Stimulated activated CD4-positive, alpha-beta T cell treated with anti-CD3 and anti-CD28 coated beads, Interleukin-1b, Interleukin-23, amount 100 ng/mL, for 1 hour (primary cell): ENCODE measurements around the gene PGBD5.

Experiments
- DNase-seq, 2 donors: peaks; one replicate each; pipeline ENCODE4 v3.0.0-alpha.2; 2020; ENCODE audit warnings: low read depth in 2 of 2

PGBD5 gene

DNA sequence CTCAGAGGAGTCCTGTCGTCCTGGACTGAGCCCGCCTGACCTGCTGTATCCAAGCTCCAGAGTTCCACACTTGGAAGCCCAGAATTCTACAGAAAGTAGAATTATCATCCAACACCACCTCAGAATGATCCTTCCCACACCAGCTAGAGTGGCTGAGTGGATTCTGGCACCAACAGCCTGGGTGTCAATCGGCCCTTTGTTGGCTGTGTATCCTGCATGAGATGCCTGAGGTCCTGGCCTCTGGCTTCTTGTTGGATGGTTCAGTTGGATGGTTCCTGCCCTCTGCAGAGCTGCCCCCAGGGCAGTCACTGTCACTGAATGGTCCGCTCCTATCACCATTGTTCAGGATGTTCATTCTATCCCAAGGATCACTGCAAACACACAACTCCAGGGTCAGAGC, 49.8 kb downstream of the PGBD5 start:
- DNase-seq, result no peak

DNA sequence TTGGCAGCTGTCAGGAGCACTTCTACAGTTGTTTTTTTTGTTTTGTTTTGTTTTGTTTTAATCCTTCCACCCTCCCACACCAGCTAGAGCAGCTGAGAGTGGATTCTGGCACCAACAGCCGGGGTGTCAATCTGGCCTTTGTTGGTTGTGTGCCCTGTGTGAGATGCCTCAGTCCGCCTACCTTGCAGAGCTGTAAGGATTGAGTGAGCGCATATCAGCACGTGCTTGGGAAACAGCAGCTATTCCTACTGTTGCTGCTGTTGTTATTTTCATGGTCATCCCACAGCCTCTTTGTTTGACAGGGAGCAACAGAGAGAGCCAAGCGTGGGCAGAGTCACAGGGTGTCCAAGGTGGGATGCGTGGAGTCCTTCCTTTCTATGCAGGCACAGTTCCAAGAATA, 50.4 kb downstream of the PGBD5 start:
- no peak for DNase-seq

DNA sequence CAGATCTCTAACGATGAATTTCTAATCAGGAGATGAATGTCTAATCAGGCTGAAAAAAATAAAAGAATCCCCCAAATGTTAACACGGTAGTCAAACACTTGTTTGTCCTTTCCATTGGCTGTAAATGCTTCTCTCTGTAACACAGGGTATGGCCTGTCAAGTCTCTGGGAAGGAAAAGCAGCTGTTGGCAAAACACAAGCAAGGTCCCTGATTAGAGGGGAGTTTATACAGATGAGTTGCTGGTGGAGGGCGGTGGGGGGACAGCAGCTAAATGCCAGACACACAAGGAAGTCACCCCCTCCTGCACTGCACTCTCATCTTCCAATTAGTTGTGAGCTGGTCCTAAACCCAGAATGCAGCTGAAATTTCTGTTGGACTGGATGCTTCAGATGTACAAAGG, 51.0 kb downstream of the PGBD5 start:
- no peak for DNase-seq

DNA sequence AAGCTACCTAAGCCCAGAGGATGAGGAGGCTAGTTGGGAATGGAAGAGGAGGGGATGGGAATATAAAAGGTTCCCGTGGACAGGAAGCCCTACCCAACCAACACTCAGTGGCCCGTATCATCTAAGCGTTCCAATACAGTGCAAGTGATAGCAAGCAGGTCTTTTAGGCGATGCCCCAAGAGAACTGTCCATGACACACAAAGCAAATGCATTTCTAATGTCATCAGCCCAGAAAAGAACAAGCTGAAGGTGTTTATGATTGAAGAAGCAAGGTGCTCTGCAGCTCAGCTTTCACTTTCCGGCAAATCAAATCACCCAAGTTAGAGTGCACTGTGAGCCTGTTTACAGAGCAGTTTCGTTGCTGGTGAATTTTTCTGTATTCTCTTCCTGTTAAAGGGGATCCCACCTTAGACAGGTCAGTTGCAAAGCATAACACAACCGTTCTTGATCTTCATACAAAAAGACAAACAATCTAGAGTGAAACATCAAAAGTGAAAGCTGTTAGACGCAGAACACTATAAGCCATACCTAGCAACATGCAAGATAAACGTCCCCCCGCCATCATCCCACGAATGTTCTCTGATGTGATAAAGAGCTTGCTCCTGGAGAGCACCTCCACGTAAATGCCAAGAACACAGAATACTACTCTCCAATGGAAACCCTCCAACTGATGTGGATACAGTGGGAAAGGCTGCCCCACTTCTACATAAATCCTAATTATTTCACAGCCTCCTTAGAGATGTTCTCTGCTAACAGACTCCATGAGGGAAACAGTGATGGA, 54.0 kb downstream of the PGBD5 start:
- no peak for DNase-seq

DNA sequence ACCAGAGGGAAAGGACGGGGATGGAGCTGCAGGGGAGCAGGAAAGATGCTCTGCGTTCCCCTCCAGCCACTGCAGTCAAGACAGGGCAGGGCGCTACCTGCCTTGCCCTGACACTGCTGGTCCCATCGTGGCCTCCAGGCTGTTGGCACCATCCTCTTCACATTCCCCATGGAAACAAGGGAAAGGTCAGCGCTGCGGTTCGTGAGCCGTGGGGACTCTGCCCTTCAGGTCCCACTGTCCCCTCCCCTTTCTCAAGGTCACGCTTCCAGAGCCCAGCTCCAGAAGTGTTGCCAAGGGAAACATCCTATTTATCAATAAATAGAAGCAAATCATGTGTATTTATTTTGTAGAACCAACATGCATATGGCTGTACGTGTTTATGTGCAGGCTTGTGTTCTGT, 56.0 kb downstream of the PGBD5 start:
- no peak for DNase-seq

DNA sequence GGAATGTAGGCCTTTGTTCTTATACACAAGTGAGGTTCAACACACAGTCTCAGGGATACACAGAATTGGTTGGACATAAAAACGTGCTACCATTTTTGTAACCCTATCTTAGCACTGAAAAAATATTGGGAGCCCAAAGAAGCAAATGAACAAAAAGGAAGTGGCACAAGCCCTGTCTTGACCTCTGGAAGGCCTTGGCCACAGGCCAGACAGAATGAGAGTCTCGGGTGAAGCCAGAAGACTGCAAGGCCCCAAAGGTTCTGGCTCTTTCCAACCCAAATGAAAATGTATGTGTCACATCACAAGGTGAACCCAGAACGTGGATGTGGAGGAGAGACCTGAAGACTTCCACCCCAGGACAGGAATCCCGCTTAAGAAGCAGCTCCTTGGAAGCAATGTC, 57.3 kb downstream of the PGBD5 start:
- DNase-seq, result no peak

DNA sequence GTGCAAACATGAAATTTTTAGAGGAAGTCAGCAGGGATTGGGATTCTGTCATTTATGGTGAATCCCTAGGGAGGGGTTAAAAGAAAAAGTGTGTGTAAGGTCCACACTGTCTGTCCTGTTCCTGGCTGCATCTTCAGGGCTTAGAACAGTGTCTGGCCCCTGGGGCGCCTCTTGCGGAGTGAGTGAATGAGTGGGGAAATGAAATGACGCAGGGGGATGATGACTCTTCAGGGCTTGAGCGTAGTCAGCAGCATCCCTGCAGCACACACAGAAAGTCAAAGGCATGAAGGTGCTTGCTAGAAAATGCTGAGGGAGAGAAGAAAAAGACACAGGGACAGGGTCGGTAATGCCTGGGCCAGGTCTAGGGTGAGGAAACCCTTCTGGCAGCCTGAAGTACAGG, 57.8 kb downstream of the PGBD5 start:
- no peak for DNase-seq

DNA sequence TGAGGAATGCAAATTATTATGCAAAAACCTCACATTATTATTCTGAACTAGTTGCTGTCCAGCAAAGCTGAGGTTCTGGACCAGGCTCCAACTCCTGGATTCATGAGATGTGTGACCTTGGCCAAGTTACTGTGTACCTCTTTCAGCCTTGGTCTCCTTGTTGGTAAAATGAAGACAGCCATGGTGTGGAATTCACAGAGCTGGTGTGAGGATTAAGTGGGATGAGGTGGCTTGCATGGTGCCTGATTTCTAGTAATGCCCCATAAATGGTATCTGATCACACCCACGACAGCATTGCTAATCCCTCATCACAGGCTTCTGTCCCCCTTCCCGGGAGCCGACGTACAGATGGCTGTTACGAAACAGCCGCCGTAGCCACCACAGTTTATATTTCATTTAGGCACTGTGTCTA, 59.6 kb downstream of the PGBD5 start:
- no peak for DNase-seq

DNA sequence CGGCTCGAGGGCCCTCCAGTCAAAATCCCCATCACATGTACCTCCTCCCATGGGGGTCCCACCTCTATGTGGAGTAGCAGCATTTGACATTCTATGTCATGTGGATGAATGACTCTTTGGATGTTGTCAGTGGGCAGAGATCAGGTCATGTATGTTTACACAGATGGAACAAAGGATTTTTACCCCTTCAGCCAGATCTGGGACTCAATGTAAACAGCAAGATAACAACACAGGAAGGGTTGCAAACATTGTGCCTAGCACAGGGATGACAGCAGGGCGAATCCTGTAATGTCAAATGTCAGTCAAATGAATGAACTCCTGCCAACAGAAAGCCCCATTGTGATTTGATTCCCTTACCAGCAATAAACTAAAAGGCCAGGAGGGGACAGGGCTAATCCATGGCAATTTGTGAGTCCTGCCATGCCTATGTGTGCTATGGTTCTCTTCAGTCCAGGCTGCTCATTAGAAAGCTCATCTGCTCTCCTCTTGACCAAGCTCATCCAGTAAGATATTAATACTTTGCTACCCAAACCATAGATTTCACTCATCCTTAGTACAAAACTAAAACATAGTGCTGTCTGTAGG, 60.3 kb downstream of the PGBD5 start:
- DNase-seq, result no peak

DNA sequence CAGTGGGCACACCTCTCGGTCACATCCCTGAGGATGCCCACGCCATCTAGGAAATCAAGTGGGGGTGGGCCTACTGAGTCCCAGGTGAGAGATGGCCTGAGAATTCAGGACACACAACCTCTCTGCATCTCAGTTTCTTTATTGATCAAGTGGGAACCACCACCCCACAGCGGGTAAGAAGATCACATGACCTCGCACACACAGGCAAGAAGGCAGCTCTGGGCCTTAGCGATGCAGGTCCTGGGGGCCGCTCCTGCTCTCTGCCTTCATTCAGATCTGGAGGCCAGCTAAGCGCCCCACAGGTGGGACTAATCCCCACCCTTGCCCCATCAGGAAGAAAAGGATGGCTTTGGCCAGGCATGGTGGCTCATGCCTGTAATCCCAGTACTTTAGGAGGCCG, 63.2 kb downstream of the PGBD5 start:
- no peak for DNase-seq

DNA sequence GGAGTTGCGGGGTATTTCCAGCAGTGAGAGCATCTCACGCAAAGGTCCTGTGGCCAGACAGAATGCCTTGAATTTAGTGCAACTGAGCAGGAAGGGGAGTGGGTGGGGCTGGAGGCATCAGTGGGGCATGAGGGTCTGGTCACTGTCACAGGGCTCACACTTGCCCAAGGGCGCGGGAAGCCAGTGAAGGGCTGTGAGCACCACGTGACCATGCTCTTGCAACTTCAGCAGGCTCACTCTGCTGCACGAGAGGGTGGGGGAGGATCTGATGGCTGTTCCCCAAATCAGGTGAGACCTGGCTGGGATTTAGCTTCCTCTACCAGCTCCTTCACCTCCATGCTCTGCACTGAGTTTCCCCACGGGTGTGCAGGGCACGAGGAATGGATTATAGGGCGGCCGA, 64.2 kb downstream of the PGBD5 start:
- DNase-seq, result no peak

DNA sequence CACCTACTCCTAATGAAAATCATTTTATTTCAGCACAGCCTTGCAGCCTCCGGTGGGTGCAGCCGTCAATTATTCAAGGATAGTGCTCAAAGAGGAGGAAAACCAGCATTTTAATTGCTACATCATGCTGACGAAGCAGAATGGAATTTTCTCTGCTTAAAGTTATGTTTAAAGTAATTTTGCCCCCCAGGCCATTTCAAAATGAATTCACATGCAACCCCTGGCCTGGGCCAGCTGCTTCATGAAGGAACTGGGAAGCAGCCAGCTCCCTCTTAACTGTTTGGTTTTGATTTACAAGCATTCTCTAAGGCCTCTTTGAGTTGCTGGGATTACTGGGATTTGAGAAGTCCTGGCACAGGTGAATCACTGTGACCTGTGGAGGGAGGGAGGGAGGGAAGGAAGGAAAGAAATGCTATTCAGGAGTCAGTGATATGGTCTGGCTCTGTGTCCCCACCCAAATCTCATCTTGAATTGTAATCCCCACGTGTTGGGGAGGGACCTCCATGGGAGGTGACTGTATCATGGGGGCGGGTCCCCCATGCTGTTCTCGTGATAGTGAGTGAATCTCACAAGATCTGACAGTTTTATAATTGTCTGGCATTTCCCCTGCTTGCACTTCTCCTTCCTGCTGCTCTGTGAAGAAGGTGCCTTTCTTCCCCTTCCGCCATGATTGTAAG, 66.0 kb downstream of the PGBD5 start:
- DNase-seq, result no peak

DNA sequence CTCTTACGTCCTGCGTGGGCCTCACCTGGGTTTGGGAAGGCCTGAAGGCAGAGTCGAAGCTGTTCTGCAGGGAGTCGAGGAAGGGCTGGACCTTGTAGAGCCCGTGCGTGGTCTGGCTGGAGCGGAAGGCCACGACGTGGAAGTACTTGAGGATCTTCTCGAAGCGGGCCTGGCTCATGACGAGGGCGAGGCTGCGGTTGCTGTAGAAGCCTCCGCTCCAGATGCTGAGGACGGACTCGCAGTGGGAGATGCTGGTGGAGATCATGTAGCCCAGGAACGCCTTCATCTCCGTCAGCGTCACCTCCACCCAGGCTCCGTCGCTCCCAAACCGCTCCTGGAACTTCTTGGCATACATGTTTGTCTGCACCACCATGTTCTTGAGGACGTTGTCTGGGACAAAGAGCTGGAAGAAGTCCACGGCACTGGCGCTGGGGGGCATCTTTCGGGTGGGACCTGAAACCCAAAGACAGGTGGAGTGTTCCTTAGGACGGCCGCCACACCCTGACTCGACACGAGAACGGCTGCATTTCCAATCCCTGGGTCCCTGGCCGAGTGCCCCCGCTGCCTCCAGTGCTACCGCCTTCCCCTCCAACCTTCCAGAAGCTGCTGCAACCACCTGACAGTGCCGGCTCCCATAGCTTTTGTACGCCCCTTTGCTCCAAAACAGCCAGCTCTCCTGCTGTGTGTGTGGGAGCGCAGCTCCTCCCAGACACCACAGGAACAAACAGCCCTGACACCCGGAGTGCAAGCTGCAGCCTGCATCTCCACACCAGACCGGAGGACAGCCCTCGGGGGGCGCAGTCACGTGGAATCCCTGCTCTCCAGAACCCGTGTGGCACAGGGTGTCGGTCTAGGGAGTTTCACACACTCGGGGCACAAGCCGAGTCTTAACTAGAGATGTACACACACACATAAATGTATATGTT, 69.0 kb downstream of the PGBD5 start:
- DNase-seq, result no peak

DNA sequence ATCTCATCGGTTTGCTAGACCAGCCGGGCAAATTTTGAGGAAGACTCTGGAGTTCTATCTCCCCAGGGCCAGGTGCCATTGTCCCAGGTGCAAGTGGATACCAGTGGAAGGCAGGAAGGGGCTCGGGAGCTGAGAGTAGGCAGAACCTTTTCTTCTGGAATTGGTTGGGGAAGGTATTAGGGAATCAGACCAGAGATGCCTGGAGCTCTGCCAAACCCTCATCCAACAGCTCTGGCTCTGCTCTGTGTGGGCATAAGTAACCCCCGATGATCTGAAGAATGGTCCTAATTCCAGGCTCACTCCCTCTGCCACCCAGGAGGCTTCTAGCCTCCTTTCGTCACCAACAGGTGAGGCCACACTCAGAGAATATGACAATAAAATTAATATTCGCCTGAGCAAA, 69.9 kb downstream of the PGBD5 start:
- no peak for DNase-seq

DNA sequence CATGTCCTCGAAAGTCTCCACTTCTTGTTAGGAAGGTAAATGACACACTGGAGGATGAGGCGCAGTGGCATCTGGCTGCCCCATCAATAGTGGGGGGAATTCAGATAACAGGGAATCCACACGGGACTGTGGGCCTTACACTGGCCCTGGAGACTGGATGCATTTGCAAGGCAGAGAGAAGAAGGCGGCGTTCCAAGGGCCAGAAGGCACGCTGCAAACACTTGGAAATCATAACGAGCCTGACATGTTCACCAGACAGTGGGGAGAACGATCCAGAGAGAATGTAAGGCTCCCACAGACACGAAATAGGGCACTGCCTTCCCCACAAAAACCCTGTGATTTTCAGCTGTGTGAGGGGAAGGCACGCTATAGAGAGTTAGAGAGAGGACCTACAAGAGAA, 70.5 kb downstream of the PGBD5 start:
- no peak for DNase-seq

DNA sequence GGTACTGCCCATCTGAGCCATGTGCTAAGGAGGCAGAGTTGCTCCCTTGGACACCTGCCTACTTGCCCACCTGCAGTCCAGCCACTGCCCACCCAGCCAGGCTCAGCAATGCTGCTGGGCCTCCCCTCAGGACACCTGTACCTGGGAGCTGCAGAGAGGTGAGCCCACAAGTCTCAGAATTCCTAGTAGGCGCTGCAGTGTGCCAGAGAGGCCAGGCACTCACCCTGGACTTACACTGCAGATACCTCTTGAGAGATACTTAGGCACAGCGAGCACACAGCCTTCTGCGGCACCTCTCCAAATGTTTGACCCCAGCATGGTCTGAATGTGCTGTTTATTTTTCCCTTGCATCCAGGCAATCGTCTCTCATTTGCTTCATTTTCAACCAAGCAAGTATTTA, 71.0 kb downstream of the PGBD5 start:
- DNase-seq, result no peak

DNA sequence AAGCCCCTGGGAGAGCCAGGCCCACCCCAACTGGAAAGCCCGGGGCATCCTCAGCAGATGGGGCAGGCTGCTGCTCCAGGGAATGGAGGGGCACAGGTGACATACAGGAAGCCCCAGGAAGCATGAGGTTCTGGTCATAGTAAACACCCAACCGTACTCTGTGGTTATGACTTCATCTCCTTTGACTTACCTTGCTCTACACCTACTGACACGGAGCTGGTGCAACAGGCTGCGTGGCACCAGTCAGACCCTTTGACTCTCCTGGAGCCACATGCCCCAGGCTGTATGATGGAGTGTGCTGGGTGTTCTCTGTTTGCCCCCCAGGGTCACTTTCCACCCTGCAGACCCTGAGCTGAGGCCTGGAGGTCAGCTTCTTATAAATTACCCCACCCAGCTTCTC, 72.1 kb downstream of the PGBD5 start:
- DNase-seq, result no peak

DNA sequence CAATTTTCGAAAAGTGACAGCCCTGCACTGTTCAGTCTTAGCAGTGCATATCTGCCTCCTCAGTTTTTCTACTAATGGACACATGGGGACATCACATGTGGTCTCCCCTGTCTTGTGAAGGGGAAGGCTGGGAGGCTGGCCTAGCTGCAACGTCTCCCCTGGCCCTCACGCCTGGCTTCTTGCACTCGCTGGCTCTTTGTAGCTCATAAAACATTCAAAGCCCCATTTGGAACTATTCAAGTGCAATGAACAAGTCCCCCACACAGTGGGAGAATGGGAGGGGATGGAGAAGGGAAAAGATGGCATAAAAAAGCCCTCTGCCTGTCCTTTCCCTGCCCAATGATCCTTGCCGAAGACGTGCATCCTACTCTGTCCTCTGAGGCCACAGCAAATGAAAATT, 73.6 kb downstream of the PGBD5 start:
- DNase-seq, result no peak

DNA sequence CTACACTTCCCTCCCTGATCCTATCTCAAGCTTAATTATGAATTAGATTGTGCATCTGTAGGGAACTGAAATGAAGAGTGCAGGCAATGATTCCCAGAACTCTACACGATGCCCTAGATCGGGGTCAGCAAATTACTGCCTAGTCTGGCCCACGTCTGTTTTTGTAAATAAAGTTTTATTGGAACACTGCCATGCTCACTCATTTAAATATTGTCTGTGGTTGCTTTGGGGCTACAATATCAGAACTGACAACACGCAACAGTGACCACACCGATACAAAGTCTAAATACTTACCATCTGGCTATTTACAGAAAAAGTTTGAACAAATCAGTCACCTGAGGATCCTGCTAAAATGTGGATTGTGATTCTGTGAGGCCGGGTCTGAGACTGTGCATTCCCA, 74.1 kb downstream of the PGBD5 start:
- no peak for DNase-seq

DNA sequence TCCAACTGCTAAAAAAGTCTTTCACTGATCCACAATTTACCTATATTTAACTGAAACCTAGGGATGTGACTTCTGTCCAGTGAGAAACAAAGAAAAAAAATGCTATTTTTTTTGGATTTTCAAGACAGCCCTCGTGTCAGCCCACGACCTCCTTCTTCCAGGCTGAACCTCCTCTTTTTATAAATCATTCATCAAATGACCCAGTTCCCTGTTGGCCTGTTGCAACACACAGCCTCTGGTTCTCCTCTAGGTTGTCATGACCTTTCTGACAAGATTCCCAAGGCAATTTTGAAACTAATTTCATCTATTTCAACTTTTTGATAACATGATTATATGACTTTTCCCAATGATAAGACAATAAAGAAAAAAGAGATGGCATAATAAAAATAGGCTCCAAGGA, 74.6 kb downstream of the PGBD5 start:
- DNase-seq, result no peak

DNA sequence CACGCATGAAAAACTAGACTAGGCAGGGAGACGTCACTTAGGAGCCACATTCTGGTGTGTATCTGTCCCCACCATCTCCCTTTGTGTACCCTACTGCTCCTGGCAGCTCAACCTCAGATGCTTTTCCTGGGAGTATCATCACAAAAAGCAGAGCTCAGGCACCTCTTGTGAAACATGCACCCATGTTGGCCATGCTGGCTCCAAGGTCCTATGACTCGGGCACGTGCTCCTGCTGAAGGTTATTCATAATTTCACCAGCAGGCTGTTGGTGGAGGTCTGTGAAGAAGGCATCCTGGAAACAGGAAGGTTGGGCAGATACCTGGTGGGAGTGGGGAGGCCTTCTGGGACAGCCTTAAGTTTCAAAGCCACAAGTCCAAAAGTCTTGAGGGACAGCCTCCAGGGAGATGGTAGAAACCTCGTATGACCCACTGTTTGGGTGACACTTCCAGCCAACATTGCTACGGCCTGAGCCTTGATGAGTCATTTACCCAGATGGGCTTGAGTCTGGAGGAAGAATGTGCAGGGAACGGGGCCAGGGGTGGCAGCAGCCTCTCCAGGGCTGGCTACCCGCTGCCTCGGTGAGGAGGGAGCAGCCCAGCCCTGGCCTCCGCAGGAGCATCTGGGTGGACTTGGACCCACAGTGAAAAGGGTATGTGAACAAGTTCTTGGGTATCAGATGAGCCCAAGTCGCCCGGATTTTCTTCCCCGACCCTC, 75.8 kb downstream of the PGBD5 start:
- DNase-seq, result no peak

DNA sequence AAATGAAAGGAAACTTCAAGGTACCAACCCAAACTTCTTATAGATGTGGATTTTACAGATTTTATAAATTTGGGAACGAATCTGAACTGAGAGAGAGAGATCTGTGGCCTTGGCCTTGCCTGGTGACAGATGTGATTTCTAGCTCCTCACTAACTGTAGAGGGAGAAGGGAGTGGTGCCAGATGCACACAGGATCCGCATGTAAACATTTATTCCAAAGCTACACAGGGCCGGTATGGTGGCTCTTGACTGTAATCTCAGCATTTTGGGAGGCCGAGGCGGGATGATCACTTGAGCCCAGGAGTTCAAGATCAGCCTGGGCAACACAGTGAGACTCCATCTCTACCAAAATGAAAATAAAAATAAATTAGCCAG, 77.1 kb downstream of the PGBD5 start:
- no peak for DNase-seq
